Mucosa of descending colon (tissue), 3 donors: ENCODE data around the gene MCOLN2. TPM values are rescaled to one million over a fixed set of nuclear protein-coding genes. Genes with fewer than 3 reads are reported as not detected.
A peak's percentile ranks its signal among the peaks of the same experiment; 100 is the strongest.

ENCODE experiments used
- ATAC-seq: fragments of 200-7000 bp; cut with Tn5 transposase; one replicate; pipeline ENCODE4 v1.9.1; 2020; ENCODE audit warnings: mild to moderate bottlenecking, moderate library complexity
- DNase-seq, 3 donors: peaks; one replicate each; pipeline ENCODE4 v3.0.0-alpha.2; 2020
- H3K36me3 ChIP-seq: fragments of 200-600 bp; one replicate; pipeline ENCODE4 v1.8.0; 2021; ENCODE audit warnings: low read depth, mild to moderate bottlenecking
- H3K4me1 ChIP-seq: fragments of 200-600 bp; one replicate; pipeline ENCODE4 v1.8.0; 2021; ENCODE audit warnings: low read depth, mild to moderate bottlenecking
- H3K4me3 ChIP-seq: fragments of 200-600 bp; one replicate; pipeline ENCODE4 v1.8.0; 2021; ENCODE audit warnings: mild to moderate bottlenecking
- H3K9me3 ChIP-seq: fragments of 200-600 bp; one replicate; pipeline ENCODE4 v1.8.0; 2021; ENCODE audit warnings: mild to moderate bottlenecking
- CTCF ChIP-seq: fragments of 200-600 bp; IDR thresholded peaks from one replicate; pipeline ENCODE4 v1.8.0; 2022; ENCODE audit warnings: antibody characterized with exemption, mild to moderate bottlenecking
- intact Hi-C, 2 donors: fragments of 100-400 bp; cut with DNase I in 1 of 2; cut with micrococcal nuclease in 1 of 2; formaldehyde crosslinking; loops; one replicate each; pipeline versions ENCODE4 v1.11.0 to v1.11.1; 2022; cut with DNase I, micrococcal nuclease
- total RNA-seq, 3 donors: library from RNA; stranded (reverse); fragmentation: NEBNext Ultra II Directional in 2 of 3; extraction: Animal tissue kit (Norgen Biotek cat#: 25700) in 2 of 3; gene quantifications; one replicate each; pipeline versions ENCODE4 v1.2.1 to v1.2.4, GENCODE V29; 2021 to 2023
- donor health status: DM: no; HTN: no; CAD: no; lungs with moderate emphysema.
- donor health status: DM: no; HTN: no; CAD: no.
- donor health status: DM: no; HTN: yes; CAD: no.

The MCOLN2 gene
- total RNA-seq, 3 donors from 2014 or later = 10.8 to 101 (median 66.2) TPM

- no peak for ATAC-seq
- H3K36me3 ChIP-seq = no peaks in the 10 kb centered on the region
- H3K4me1 ChIP-seq = no peaks in the 10 kb centered on the region
- no peak for DNase-seq
- intact Hi-C loops = loop anchor here in 1 of 2 donors (10.0 kb wide), 1 partner anchor 166 kb away; no protein-coding TSS in a partner anchor
- no peaks in the 10 kb centered on the region for H3K9me3 ChIP-seq
- TF ChIP-seq CTCF = no peak
- H3K4me3 ChIP-seq = no peak overlapping the region
These were observed 66.6 kb downstream of the MCOLN2 start for GRCh38 chr1:84930329-84930728.

- intact Hi-C loops = no loop called here
- no peaks in the 10 kb centered on the region for H3K9me3 ChIP-seq
- no peaks in the 10 kb centered on the region for H3K36me3 ChIP-seq
- no peak for TF ChIP-seq CTCF
- no peaks in the 10 kb centered on the region for H3K4me1 ChIP-seq
- no peak for ATAC-seq
- H3K4me3 ChIP-seq = no peak overlapping the region
- DNase-seq = no peak
These were observed 67.3 kb downstream of the MCOLN2 start for GRCh38 chr1:84929581-84929980.

- no peak for TF ChIP-seq CTCF
- Histone ChIP-seq H3K9me3 (no peaks in the 10 kb centered on the region), H3K4me3 (no peak overlapping the region), H3K36me3 (no peaks in the 10 kb centered on the region), H3K4me1 (no peaks in the 10 kb centered on the region)
- no peak for DNase-seq
- no peak for ATAC-seq
- intact Hi-C loops = no loop called here
These were observed 67.9 kb downstream of the MCOLN2 start for GRCh38 chr1:84928979-84929378.

- intact Hi-C loops = no loop called here
These were observed 73.6 kb downstream of the MCOLN2 start for GRCh38 chr1:84923317-84923716.

GRCh38 chr1:84920159-84920558, 76.8 kb downstream of the MCOLN2 start:
- no peak for ATAC-seq
- intact Hi-C loops = no loop called here
- Histone ChIP-seq H3K4me3 (no peak overlapping the region), H3K4me1 (no peaks in the 10 kb centered on the region), H3K9me3 (no peaks in the 10 kb centered on the region), H3K36me3 (no peaks in the 10 kb centered on the region)
- no peak for DNase-seq
- TF ChIP-seq CTCF = no peak

More at GRCh38 chr1:84923317-84923716, 73.6 kb downstream of the MCOLN2 start:
- H3K36me3 ChIP-seq = no peaks in the 10 kb centered on the region
- H3K4me3 ChIP-seq = no peak overlapping the region
- no peak for TF ChIP-seq CTCF
- no peaks in the 10 kb centered on the region for H3K4me1 ChIP-seq
- ATAC-seq = peak; percentile 73
- no peak for DNase-seq
- no peaks in the 10 kb centered on the region for H3K9me3 ChIP-seq

- peak; percentile 74 for ATAC-seq
- Histone ChIP-seq H3K9me3 (no peaks in the 10 kb centered on the region), H3K36me3 (no peaks in the 10 kb centered on the region), H3K4me1 (no peaks in the 10 kb centered on the region), H3K4me3 (no peak overlapping the region)
- intact Hi-C loops = no loop called here
- TF ChIP-seq CTCF = no peak
- DNase-seq = no peak
These were observed 77.4 kb downstream of the MCOLN2 start for GRCh38 chr1:84919461-84919970.
